ENCODE data around the gene SYNE3. TPM values are rescaled to one million over a fixed set of nuclear protein-coding genes. Genes with fewer than 3 reads are reported as not detected.

Gene SYNE3
- total RNA-seq, 4 donors from 2014 or later: 13.8 to 26.2 (median 15.2) TPM

DNA sequence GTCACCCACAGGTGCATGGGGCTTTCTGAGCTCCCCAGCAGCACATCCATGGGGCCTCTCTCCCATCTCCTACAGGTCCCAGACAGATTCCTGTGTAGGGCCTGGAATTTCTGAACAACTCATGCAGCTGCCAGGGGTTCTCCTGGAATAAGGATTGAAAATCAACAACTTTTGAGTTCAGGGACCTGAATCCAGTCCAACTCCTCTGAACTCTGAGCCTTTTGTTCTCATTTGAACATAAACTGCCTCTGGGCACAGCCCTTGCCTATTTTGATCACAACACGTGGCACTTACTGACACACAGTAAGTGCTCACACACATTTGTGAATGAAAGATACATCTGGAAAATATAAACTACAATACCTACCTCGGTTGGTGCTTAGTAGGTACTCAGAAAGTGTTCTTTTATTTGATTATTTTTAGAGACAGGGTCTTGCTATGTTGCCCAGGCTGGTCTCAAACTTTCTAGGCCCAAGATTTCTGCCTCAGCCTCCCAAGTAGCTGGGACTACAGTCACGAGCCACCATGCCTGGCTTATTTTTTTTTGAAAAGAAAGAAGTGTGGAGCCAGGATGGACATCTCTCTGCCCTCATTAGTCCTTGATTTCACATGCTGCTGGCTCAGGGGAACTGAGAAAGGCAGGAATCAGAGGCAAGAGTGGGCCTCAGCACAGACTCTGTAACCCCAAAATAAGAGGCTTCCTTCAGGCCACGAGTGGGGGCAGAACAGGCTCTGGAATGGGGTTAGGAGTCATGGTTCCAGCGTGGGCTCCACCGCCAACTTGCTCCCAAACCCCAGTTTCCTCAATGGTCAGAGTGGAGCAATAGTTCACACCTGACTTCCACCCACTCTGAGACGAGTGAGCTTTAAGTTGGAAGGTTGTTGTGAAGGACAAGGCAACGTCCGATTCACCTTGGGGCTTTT, 27.0 kb downstream of the SYNE3 start:
- TF ChIP-seq, protein P1, sequence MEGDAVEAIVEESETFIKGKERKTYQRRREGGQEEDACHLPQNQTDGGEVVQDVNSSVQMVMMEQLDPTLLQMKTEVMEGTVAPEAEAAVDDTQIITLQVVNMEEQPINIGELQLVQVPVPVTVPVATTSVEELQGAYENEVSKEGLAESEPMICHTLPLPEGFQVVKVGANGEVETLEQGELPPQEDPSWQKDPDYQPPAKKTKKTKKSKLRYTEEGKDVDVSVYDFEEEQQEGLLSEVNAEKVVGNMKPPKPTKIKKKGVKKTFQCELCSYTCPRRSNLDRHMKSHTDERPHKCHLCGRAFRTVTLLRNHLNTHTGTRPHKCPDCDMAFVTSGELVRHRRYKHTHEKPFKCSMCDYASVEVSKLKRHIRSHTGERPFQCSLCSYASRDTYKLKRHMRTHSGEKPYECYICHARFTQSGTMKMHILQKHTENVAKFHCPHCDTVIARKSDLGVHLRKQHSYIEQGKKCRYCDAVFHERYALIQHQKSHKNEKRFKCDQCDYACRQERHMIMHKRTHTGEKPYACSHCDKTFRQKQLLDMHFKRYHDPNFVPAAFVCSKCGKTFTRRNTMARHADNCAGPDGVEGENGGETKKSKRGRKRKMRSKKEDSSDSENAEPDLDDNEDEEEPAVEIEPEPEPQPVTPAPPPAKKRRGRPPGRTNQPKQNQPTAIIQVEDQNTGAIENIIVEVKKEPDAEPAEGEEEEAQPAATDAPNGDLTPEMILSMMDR (IDR thresholded peaks at IDR 0.05): no peak
- TF ChIP-seq POLR2A (IDR thresholded peaks at IDR 0.05): no peak
- intact Hi-C loops (cut with DNase I; ENCODE audit: low total_unique reads): no loop called here
- WGBS, 2 donors: 64% methylated on average over 9 of the region's 9 CpGs
- no peak for DNase-seq (ENCODE audit: low spot score in 2 of 2)
- no peak overlapping the region for H3K4me3 ChIP-seq (ENCODE audit: low read depth, poor library complexity, severe bottlenecking)

DNA sequence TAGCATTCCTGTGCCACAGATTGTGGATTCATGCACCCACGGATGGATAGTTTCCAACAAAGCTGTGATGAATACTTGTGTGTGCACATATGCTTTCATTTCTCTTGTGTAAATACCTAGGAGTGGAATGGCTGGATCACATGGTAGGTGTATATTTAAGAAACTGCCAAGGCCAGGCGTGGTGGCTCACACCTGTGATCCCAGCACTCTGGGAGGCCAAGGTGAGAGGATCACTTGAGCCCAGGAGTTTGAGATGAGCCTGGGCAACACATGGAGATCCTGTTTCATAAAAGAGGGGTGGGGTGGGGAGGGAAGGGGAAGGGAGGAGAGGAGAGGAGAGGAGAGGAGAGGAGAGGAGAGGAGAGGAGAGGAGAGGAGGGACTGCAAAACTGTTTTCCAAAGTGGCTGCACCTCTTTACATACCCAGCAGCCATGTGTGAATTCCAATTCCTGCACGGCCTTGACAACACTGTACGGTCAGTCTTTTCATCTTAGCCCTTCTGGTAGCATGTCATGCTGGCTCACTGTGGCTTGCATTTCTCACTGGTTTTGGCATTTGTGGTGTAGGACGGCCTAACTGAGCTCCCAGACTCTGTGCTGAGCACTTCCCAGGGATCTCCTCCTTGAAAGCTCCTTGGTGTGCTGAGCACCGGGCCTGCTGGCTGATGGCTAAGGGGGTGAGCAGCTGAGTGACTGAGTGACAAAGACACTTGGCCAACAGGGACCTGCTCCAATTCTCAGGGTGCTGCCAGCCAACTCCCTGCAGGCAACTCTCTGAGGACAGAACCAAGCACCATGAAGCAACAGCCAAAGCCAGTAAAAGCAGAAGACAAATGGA, 27.9 kb downstream of the SYNE3 start:
- no peak for DNase-seq (ENCODE audit: low spot score in 2 of 2)
- no peak overlapping the region for H3K4me3 ChIP-seq (ENCODE audit: low read depth, poor library complexity, severe bottlenecking)
- TF ChIP-seq, protein P1 (IDR thresholded peaks at IDR 0.05): no peak
- no peak for TF ChIP-seq POLR2A (IDR thresholded peaks at IDR 0.05)
- WGBS, 2 donors: 56 to 70% methylated on average over 6 of the region's 6 CpGs
- intact Hi-C loops (cut with DNase I; ENCODE audit: low total_unique reads): no loop called here

DNA sequence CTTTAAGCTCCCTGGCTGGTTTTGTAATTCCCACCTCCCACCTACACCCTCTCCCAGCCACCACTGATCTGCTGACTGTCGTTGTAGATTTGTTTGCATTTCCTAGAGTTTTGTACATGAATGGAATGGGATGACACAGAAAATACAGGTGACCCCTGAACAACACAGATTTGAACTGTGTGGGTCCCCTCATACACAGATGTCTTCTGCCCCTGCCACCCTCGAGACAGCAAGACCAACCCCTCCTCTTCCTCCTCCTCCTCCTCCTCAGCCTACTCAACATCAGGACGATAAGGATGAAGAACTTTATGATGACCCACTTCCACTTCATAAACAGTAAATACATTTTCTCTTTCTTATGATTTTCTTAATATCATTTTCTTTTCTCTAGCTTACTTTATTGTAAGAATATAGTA, 28.8 kb downstream of the SYNE3 start:
- TF ChIP-seq, protein P1 (IDR thresholded peaks at IDR 0.05): no peak
- TF ChIP-seq POLR2A (IDR thresholded peaks at IDR 0.05): no peak
- WGBS, 2 donors: 69 to 73% methylated on average over 3 of the region's 3 CpGs

DNA sequence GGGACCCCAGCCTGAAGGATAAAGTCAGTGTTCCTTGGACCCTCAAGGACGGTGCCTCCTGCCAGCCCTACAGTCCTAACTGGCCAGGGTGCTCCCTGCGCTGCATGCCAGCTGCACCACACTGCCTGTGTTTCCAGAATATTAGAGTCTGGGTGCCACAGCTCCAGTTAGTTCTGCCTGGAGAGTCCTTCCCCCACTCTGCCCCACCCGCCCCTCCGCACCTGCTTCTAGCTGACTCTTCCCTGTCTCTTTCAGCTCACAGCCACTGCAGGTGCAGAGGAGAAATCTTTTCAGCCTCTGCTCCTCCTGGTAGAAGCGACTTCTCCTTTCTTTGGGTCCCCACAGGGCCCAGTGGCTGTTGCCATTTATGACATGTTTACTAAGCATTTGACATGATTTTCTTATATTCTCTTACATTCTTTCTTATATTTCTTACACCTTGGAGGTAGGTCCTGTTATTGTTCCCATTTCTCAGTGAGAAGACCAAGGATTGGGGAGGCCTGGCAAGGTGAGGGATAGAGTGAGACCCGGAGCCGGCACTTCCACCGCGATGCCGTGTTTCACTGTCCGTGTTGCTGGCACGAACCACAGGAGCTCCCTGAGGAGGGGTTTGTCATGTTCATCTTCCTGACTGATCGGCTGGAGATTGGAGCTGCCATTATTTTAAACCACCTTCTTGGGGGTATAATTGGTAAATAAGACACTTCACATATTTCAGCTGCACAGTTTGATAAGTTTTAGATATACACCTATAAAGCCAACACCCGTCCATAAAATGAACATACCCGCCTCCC, 29.4 kb downstream of the SYNE3 start:
- intact Hi-C loops (cut with DNase I; ENCODE audit: low total_unique reads): no loop called here
- H3K4me3 ChIP-seq (ENCODE audit: low read depth, poor library complexity, severe bottlenecking): no peak overlapping the region
- DNase-seq (ENCODE audit: low spot score in 2 of 2): no peak
- WGBS, 2 donors: 84 to 91% methylated on average over 15 of the region's 15 CpGs
- no peak for TF ChIP-seq POLR2A (IDR thresholded peaks at IDR 0.05)
- TF ChIP-seq, protein P1 (IDR thresholded peaks at IDR 0.05): no peak

More for the DNA sequence above, 28.8 kb downstream of the SYNE3 start:
- no peak overlapping the region for H3K4me3 ChIP-seq (ENCODE audit: low read depth, poor library complexity, severe bottlenecking)
- intact Hi-C loops (cut with DNase I; ENCODE audit: low total_unique reads): no loop called here
- DNase-seq (ENCODE audit: low spot score in 2 of 2): no peak

DNA sequence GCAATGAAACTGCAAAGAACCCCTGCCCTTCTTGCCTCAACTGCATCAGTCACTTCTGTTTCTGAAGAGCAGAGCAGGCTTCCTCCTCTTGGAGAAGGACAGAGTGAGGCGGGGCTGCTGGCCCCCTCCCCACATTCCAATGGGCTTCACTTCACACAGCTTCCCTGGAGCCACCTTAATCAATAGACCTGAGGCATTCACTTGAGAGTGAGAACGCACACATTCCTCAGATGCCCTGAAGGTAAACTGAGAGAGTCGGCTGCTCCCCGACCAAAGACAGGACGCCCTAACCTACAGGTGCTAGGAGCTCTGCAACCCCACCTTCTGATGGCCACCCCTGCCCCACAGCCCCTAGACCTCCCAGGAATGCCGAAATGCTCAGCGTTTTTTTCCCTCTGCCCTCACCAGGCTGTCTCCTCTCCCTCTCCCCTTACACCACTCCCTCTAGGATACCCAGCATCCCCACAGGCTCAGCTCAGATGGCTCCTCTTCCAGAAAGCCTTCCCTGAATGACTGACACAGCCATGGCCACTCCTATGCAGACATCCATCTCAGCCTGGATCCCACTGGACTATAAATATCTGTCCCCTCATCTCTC, 31.1 kb downstream of the SYNE3 start:
- no peak for DNase-seq (ENCODE audit: low spot score in 2 of 2)
- intact Hi-C loops (cut with DNase I; ENCODE audit: low total_unique reads): no loop called here
- no peak overlapping the region for H3K4me3 ChIP-seq (ENCODE audit: low read depth, poor library complexity, severe bottlenecking)
- TF ChIP-seq POLR2A (IDR thresholded peaks at IDR 0.05): no peak
- TF ChIP-seq, protein P1 (IDR thresholded peaks at IDR 0.05): no peak
- 83 to 84% methylated on average over 7 of the region's 7 CpGs for WGBS, 2 donors
